Astrocyte (in vitro differentiated cells and primary cell): ENCODE measurements around the gene CNTNAP5.

ENCODE experiments used
- EZH2 ChIP-seq: IDR thresholded peaks from 2 replicates; pipeline ENCODE4 v1.6.1; 2012; ENCODE audit warnings: mild to moderate bottlenecking, low read length, inconsistent platforms; ENCODE audit not compliant: insufficient read depth
- TF ChIP-seq, protein P1 (sequence below): IDR thresholded peaks from 2 replicates; pipeline ENCODE4 v1.5.1; 2011; ENCODE audit warnings: low read depth, mild to moderate bottlenecking, inconsistent platforms, low read length, moderate library complexity; ENCODE audit not compliant: insufficient read depth

DNA sequence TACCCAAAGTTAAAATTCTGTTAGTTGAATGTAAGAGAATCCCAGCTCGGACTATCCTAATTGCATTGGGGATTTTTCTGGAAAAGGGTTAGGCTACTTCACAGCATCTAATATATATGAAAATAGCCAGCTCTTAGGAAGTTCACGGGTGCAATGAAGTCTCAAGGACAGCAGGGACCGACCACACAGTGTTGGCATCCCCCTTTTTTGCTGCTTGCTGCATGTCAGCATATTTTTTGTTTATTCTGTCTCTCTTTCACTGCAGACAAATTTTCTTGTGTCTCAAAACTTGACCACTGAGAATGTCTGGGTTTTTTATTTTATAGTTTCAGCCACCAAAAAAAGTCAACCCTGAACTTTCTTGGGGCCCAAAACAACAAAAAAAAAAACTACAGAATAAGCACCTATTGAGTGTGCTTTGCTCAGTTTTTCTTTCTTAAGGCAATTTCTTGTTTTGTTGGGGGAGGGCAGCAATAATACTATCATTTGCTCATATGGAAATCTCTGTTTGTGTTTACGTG, 535.6 kb downstream of the CNTNAP5 start:
- TF ChIP-seq, protein P1, sequence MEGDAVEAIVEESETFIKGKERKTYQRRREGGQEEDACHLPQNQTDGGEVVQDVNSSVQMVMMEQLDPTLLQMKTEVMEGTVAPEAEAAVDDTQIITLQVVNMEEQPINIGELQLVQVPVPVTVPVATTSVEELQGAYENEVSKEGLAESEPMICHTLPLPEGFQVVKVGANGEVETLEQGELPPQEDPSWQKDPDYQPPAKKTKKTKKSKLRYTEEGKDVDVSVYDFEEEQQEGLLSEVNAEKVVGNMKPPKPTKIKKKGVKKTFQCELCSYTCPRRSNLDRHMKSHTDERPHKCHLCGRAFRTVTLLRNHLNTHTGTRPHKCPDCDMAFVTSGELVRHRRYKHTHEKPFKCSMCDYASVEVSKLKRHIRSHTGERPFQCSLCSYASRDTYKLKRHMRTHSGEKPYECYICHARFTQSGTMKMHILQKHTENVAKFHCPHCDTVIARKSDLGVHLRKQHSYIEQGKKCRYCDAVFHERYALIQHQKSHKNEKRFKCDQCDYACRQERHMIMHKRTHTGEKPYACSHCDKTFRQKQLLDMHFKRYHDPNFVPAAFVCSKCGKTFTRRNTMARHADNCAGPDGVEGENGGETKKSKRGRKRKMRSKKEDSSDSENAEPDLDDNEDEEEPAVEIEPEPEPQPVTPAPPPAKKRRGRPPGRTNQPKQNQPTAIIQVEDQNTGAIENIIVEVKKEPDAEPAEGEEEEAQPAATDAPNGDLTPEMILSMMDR: no peak
- TF ChIP-seq EZH2: no peak
